GM18873 (cell line): ENCODE measurements around the gene ISLR2.

ENCODE experiments used
- ATAC-seq: cut with Tn5 transposase; IDR thresholded peaks from one replicate; pipeline ENCODE4 v1.9.1; 2021; ENCODE audit warnings: mild to moderate bottlenecking, moderate library complexity, moderate number of reproducible peaks; ENCODE audit not compliant: unreplicated experiment, low FRiP score

The ISLR2 gene

DNA sequence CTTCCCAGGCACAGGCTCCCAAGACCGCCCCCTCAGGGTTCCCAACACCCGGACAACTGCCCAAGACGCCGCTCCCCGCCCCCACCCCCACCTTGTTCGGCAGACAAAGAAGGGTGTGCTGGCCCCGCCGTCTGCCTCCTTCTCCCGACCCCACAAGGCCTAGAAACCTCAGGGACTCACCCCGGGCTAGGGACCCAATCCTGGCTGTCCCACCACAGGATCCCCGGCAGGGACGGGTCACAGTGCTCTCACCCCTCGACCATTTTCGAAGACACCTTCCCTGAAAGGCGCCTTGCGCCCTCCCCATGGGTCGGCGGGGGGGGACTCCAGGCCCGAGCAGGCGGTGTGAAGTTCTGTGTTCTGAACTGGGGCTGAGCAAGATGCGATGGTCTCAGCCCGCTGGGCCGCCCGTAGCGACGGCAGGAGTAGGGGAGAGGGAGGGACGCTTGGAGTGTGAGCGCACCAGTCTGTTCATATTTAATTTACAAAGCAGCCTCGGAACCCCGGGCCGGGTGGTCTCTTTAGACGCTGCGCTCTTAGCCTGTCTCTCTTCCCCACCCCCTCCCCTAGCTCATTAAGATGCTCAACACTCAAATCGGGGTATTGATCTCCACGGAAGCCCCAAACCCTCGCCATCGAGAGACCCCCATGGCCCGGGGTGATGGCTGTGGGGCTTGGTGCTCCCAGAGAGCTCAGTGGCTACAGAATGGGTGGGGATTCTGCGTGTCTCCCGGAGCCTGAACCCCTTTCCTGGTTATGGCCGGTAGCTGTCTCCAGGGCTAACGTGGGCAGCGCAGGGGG is 1.4 kb upstream of the ISLR2 start:
- ATAC-seq = no peak

DNA sequence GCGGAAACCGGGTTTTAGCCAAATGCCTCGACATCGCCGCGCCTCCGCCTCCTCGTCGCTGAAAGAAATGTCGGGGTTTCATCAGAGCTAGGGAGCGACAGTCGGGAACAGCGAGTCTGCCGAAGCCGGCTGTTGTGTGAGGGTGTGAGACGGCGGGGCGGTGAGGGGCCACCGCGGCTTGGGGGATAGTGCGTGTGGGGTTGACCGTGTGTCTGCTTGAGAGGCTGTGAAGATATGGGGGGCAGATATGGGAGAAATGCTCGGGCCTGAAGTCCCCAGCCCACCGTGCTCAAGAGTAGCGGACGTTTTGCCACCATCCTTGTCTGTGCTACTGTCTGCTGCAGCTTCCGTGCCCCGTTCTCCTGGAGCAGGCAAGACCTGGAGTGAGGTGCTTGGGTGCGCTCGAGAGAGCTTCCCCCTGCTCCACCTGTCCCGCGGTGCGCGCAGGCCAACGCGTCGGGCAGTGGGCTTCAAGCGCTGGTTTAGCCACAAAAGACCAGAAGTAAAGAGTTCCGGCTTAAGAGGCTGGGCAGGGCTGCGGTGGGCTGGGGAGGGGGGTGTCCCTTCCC is 716 bp upstream of the ISLR2 start:
- ATAC-seq = no peak

DNA sequence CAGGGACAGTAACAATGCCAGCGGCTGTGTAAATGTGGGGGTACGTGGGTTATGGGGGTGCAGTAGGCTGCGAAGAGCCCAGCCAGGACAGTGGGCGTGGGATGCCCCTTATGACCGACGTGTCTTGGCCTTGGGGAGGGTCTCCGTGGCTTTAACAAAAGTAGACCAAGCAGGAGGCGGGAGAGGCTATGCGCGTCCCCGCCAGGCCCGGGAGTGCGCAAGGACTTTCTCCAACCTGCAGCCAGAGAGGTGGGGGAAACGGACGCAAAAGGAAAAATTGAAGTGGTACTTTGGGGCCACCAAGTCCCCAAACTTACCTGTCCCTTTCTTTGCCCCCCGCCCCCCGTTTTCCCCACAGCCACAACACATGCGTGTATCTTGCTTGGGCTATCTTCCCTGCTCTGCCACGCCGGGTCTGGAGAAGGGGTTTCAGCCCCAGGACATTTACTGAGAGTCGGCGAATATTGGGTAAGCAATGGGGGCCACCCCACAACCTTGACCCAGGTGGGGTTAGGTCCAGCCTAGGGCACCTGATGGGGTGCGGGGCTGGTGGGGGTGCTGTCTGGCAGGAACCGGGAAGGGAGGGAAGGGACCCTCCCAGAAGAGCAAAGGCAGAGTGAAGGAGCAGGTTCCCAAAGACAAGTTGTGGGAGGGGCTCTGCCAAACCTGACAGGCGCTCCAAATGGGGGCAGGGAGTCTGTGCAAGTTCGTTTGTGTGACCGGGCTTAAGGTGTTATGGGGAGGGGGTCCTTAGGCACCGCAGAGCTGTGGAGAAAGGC is 652 bp downstream of the ISLR2 start:
- ATAC-seq = no peak

DNA sequence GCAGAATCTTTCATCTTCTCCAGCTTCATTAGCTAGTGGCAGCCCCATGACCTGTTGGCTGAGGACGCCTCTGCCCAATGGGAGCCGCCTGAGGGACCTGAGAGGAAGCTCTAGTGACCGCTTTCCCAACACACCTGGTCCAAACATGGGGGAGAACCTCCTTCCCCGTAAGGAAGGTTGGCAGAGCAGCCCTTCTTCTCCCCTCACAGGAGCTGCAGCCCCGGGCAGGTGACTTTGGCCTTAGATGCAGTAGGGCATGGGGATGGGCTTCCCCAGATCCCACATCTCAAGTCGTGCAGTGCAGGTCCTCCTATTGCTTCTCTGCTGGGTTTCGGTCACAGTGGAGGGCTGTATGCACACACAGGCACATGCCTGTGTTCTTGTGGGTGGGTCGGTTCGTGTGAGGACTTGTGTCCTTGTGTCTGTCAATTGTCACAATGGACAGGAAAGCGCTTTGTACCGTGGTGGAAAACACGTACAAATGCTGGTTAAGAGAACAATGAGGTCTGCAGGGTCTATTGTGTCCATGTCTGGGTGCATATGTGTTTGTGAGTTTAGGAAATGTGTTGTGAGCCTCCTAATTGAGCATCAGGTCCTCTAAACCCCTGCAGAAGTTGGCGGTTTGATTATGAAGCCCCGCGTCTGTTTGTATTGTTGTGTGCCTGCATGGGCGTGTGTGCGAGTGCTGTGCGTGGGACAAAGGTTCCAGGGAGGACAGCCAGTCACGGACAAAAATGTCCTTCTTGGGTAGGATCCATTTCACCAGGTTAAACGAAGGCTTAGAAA is 1.4 kb downstream of the ISLR2 start:
- ATAC-seq = no peak

DNA sequence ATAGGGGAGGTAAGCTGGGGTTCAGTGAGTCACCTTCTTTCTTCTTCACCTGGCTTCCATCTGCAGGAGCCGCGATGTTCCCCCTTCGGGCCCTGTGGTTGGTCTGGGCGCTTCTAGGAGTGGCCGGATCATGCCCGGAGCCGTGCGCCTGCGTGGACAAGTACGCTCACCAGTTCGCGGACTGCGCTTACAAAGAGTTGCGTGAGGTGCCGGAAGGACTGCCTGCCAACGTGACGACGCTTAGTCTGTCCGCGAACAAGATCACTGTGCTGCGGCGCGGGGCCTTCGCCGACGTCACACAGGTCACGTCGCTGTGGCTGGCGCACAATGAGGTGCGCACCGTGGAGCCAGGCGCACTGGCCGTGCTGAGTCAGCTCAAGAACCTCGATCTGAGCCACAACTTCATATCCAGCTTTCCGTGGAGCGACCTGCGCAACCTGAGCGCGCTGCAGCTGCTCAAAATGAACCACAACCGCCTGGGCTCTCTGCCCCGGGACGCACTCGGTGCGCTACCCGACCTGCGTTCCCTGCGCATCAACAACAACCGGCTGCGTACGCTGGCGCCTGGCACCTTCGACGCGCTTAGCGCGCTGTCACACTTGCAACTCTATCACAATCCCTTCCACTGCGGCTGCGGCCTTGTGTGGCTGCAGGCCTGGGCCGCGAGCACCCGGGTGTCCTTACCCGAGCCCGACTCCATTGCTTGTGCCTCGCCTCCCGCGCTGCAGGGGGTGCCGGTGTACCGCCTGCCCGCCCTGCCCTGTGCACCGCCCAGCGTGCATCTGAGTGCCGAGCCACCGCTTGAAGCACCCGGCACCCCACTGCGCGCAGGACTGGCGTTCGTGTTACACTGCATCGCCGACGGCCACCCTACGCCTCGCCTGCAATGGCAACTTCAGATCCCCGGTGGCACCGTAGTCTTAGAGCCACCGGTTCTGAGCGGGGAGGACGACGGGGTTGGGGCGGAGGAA is 2.6 kb downstream of the ISLR2 start:
- no peak for ATAC-seq

DNA sequence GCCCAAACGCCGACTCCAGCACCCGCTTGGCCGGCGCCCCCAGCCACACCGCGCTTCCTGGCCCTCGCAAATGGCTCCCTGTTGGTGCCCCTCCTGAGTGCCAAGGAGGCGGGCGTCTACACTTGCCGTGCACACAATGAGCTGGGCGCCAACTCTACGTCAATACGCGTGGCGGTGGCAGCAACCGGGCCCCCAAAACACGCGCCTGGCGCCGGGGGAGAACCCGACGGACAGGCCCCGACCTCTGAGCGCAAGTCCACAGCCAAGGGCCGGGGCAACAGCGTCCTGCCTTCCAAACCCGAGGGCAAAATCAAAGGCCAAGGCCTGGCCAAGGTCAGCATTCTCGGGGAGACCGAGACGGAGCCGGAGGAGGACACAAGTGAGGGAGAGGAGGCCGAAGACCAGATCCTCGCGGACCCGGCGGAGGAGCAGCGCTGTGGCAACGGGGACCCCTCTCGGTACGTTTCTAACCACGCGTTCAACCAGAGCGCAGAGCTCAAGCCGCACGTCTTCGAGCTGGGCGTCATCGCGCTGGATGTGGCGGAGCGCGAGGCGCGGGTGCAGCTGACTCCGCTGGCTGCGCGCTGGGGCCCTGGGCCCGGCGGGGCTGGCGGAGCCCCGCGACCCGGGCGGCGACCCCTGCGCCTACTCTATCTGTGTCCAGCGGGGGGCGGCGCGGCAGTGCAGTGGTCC is 3.5 kb downstream of the ISLR2 start:
- no peak for ATAC-seq

DNA sequence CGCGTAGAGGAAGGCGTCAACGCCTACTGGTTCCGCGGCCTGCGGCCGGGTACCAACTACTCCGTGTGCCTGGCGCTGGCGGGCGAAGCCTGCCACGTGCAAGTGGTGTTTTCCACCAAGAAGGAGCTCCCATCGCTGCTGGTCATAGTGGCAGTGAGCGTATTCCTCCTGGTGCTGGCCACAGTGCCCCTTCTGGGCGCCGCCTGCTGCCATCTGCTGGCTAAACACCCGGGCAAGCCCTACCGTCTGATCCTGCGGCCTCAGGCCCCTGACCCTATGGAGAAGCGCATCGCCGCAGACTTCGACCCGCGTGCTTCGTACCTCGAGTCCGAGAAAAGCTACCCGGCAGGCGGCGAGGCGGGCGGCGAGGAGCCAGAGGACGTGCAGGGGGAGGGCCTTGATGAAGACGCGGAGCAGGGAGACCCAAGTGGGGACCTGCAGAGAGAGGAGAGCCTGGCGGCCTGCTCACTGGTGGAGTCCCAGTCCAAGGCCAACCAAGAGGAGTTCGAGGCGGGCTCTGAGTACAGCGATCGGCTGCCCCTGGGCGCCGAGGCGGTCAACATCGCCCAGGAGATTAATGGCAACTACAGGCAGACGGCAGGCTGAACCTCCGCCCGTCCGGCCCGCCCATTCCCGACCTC is 4.1 kb downstream of the ISLR2 start:
- ATAC-seq = no peak

DNA sequence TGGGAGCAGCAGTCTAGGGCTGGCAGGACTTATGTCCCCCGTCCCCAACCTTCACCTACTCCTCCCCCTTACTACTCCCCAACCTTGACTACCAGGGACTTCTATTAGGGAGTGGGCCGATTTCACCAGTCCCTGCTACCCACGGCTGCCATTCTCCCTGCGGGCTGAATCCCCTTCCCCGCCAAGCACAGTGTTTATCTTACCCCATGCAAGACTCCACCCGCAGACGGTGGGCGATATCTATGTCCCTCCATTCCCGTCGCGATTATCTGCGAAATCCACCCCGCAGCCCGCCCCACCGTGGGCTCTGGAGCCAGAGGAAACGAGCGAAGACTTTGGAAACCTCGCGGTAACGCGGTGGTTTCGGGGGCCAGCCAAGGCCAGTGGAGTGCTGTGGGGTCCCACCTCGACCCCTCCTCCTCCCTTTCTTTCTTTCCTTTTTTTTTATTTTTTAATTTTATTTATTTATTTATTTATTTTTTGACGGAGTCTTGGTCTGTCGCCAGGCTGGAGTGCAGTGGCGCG is 4.7 kb downstream of the ISLR2 start:
- no peak for ATAC-seq

DNA sequence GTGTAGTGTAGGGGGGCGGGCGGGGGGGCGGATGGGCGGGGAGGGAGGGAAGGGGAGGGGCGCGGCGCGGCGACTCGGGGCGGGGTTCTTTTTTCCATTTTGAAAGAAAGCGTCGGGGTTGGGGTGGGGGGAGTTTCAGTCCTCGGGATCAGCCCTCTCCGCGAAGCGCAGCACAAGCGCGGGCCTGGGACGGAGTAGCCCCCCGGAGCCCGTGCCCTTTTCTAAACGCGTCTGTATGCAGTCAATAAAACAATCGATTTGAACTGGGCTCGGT is 6.1 kb downstream of the ISLR2 start:
- ATAC-seq = no peak

DNA sequence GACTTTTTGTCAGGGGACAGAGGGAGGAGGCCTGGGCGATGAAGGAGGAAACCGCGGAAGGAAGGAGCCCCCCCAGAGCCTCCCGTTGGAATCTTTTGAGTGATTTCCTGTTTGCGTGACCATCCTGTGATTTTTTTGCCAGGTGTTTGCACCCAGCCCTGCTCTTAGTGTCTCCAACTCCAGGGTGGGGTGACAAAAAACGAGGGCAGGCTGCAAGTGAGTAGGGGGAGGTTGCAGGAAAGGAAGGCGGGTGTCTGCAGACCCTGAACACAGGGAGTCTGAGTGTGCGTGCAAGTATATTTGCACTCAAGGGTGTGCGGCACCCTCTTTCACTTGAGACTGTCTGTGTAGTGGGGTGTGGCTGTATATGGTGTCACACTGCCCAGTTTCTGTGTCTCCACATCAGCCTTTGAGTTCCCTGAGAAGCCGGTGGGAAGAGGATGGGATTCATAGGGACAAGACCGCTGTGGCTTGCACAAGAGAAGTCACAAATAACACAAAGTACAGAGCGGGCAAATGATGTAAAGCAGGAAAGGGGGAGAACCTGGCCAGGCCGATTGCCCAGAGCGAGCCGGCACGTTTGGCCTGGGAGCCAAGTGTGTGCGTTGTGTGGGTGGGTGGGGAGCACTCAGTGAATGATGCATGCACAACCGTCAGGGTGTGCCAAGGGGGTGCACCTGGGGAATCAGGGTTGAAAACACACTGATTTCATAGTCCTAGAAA is 6.6 kb downstream of the ISLR2 start:
- no peak for ATAC-seq

DNA sequence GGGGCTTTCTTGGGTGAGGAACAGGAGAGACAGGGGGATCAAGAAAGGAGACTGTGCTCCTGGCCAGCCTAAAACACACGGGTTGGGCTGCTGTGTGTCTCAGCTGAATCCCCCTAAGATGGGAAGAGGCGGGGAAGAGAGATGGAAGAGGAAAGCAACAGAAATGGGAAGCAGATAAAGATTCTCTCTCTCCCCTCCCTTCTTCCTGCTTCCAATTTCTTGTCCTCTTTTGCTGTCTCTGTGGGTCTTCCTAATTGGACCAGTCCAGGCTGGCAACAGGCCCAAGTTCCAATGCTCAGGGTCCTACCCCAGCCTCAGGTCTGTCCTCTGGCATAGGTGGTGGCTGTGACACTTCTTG is 7.1 kb downstream of the ISLR2 start:
- no peak for ATAC-seq

DNA sequence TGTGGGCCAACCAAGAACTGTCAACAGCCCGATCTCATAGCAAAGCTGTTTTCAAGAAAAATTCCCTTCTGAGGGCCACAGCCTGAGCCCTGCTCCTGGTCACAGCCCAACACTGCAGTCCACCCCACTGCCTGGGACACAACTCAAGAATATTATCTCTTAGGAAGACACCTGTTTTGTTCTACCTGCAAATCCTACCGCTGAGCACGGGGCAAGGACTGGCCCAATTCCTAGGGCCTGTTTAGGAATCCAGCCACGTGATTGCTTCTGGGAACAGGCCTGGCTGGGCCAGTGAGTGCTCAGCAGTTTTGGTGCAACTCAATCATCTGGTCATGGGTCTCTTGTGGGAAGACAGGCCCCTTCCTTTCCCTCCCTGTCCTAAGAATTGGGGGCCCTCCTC is 8.3 kb downstream of the ISLR2 start:
- ATAC-seq = no peak

DNA sequence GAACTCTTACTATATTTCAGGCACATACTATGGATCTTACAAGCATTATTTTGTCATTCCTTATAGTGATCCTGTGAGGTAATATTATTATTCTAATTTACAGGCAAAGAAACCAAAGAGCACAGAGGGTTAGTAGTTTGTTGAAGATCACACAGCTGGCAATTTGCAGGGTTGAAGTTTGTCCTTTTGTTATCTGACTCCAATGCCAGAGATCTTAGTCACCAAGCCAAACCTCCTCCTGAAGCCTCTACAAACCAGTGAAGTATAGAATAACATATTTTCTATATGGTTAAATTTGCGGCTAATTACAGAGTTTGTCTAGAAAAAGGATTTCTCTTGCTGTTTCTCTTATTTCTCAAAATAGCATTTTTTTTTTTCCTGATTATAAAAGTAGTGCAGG is 11.2 kb downstream of the ISLR2 start:
- no peak for ATAC-seq

DNA sequence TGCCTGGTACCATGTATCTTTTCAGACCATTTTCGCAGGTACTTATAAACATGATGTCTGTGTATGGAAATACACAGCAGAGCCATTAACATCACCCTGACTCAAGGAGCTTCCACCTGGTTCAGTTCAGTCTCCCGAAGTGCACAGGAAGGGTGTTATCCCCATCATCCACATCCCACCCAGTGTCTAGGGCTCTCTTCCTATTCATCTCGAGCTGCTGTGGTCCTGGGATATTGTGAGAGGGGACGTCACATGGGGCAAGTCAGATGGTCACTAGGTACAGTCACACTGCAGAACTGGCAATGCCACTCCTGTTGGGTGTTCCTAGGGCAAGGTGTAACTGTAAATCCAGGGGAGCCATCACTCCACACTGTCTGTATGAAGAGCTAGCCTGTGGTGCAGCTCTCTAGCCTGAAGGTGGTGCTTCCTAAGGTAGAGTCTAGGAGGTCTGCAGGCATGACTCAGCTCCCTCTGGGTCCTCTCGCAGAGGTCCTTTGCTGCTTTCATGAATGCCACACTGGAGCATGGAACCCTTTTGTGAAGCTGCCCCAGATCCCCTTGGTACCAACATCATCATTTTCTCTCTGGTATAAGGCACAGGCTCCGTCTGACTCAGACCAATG is 13.9 kb downstream of the ISLR2 start:
- no peak for ATAC-seq

DNA sequence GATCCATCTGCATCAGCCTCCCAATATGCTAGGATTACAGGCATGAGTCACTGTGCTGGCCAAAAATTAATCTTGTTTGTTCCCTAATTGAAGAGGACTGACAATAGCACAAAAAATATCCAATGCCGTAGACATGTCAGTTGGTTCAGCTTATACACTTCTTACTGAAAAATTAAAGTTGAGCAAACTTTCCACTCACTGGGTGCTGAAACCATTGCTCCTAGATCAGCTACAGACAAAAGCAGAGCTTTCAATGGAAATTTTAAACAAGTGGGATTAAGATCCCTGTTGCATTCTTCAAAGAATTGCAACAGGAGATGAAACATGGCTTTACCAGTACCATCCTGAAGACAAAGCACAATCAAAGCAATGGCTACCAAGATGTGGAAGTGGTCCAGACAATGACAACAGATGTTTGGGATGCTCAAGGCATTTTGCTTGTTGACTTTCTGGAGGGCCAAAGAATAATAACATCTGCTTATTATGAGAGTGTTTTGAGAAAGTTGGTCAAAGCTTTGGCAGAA is 16.0 kb downstream of the ISLR2 start:
- ATAC-seq = no peak

DNA sequence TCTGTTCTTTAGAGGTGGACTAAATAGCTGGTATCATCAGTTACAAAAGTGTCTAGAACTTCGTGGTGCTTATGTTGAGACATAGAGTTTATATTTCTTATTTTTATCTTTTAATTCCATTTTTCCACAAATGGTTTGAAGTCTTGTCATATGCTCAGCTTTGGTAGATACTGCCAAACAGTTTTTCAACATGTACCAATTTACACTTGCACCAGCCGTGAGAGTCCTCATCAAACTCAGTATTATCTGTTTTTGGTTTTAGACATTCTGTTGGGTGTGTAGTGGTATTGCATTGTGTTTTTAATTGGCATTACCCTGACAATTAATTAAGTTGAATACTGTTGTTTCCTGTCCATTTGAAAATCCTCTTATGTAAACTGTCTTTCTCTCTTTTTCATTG is 16.7 kb downstream of the ISLR2 start:
- ATAC-seq = no peak

DNA sequence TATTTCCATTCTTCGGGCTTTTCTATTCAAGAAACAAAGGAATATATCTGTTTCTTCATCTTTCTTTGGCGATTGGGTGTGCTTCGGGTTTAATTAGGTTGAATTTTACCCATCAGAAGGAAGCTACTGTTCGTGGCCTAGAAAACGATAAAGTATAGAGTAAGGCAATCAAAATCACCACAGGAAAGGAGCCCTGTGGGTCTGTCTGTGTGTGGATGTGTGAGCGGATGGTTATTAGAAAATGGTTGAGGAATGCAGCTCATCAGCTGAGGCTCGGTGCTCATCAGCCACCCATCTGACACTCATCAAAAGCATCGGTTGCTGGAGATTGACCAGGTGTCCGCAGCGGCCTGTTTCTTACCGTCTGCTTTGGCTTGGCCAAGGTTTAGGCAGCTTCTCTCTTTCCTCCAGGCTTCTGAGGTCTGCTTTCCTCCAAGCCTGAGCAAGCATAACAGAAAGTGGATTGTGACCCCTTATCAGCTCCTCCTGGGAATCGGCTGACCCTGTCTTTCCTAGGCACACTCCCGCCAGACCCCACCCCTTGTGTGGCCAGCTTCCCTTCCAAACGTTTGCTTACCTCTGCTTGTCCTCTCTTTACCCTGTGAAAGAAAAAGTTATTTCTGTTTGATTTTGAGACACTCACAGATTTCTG is 25.5 kb downstream of the ISLR2 start:
- no peak for ATAC-seq
